Left lung (tissue), 10 donors: ENCODE data around the gene COL18A1. TPM values are rescaled to one million over a fixed set of nuclear protein-coding genes. Genes with fewer than 3 reads are reported as not detected.

Source experiments
- ATAC-seq: fragments of 200-7000 bp; cut with Tn5 transposase; one replicate; pipeline ENCODE4 v1.9.1; 2020; ENCODE audit warnings: moderate library complexity
- DNase-seq, 4 donors: peaks; one replicate each; pipeline ENCODE4 v3.0.0-alpha.2; 2013 to 2020
- H3K27ac ChIP-seq, 2 donors: fragments of 200-600 bp; sonication (generic) in 1 of 2; one replicate each; pipeline versions ENCODE4 v1.5.0 to v1.8.0; 2020 to 2021
- H3K27me3 ChIP-seq, 2 donors: fragments of 200-600 bp; sonication (generic) in 1 of 2; one replicate each; pipeline versions ENCODE4 v1.5.0 to v1.8.0; 2020 to 2021
- H3K36me3 ChIP-seq, 2 donors: fragments of 200-600 bp; sonication (generic) in 1 of 2; one replicate each; pipeline versions ENCODE4 v1.5.0 to v1.8.0; 2020 to 2021
- H3K4me1 ChIP-seq, 2 donors: fragments of 200-600 bp; one replicate each; pipeline ENCODE4 v1.8.0; 2021
- H3K4me3 ChIP-seq, 2 donors: fragments of 200-600 bp; sonication (generic) in 1 of 2; one replicate each; pipeline versions ENCODE4 v1.5.0 to v1.8.0; 2020 to 2021; ENCODE audit warnings: mild to moderate bottlenecking in 1 of 2
- H3K9me3 ChIP-seq, 2 donors: fragments of 200-600 bp; sonication (generic) in 1 of 2; one replicate each; pipeline versions ENCODE4 v1.5.0 to v1.8.0; 2020 to 2021
- CTCF ChIP-seq, 2 donors: fragments of 200-600 bp; sonication (generic) in 1 of 2; IDR thresholded peaks; one replicate each; pipeline versions ENCODE4 v1.5.0 to v1.8.0; 2021; ENCODE audit warnings: antibody characterized with exemption in 2 of 2
- intact Hi-C, 2 donors: fragments of 100-400 bp; cut with DNase I; formaldehyde crosslinking; loops; one replicate each; pipeline versions ENCODE4 v1.11.2 to v1.14.2; 2022
- polyA plus RNA-seq, 6 donors: library from polyadenylated mRNA; unstranded; fragments of 120-200 nt; gene quantifications; one replicate each; pipeline ENCODE4 v1.2.1, GENCODE V29; 2013; ENCODE audit not compliant: insufficient read length in 6 of 6
- total RNA-seq, 2 donors: library from RNA; stranded (reverse); fragmentation: NEBNext Ultra II Directional; extraction: Animal tissue kit (Norgen Biotek cat#: 25700); gene quantifications; one replicate each; pipeline ENCODE4 v1.2.1, GENCODE V29; 2021
- donor health status: DM: no; HTN: yes; CAD: no.
- donor health status: DM: no; HTN: no; CAD: no.

Gene COL18A1
- total and polyA plus RNA-seq, 8 donors, result 39.3 to 90.2 (median 64.0) TPM

GRCh38 chr21:45431781-45432572, 27.0 kb downstream of the COL18A1 start:
- no peaks in the 10 kb centered on the region for H3K9me3 ChIP-seq
- H3K4me1 ChIP-seq, result no peaks in the 10 kb centered on the region
- no peaks in the 10 kb centered on the region for H3K36me3 ChIP-seq
- no peak for TF ChIP-seq CTCF (IDR thresholded peaks at IDR 0.05)
- no peak overlapping the region for H3K27ac ChIP-seq
- DNase-seq (peak in 1 of 4 donors; percentile 31), ATAC-seq (no peak)
- H3K4me3 ChIP-seq, result no peak overlapping the region
- H3K27me3 ChIP-seq, result peaks cover 0 to 19% of the 10 kb centered on the region in 2 donors
- intact Hi-C loops, result loop anchor here in 1 of 2 donors (10.0 kb wide), 1 partner anchor 287 kb away; no protein-coding TSS in a partner anchor

GRCh38 chr21:45432575-45433255, 27.8 kb downstream of the COL18A1 start:
- H3K27ac ChIP-seq, result no peak overlapping the region
- H3K9me3 ChIP-seq, result no peaks in the 10 kb centered on the region
- H3K4me3 ChIP-seq, result no peak overlapping the region
- DNase-seq (peak in 1 of 4 donors; percentile 61), ATAC-seq (no peak)
- no peak for TF ChIP-seq CTCF (IDR thresholded peaks at IDR 0.05)
- intact Hi-C loops, result loop anchor here in 1 of 2 donors (10.0 kb wide), 1 partner anchor 288 kb away; no protein-coding TSS in a partner anchor
- no peaks in the 10 kb centered on the region for H3K4me1 ChIP-seq
- no peaks in the 10 kb centered on the region for H3K36me3 ChIP-seq
- H3K27me3 ChIP-seq, result peaks cover 0 to 19% of the 10 kb centered on the region in 2 donors

GRCh38 chr21:45433301-45433700, 28.3 kb downstream of the COL18A1 start:
- H3K36me3 ChIP-seq, result no peaks in the 10 kb centered on the region
- peaks cover 0 to 19% of the 10 kb centered on the region in 2 donors for H3K27me3 ChIP-seq
- H3K4me3 ChIP-seq, result no peak overlapping the region
- H3K9me3 ChIP-seq, result no peaks in the 10 kb centered on the region
- DNase-seq (peak in 1 of 4 donors; percentile 55), ATAC-seq (no peak)
- no peak overlapping the region for H3K27ac ChIP-seq
- H3K4me1 ChIP-seq, result peaks cover 0 to under 1% of the 10 kb centered on the region in 2 donors
- intact Hi-C loops, result loop anchor here in 1 of 2 donors (10.0 kb wide), 1 partner anchor 288 kb away; no protein-coding TSS in a partner anchor
- no peak for TF ChIP-seq CTCF (IDR thresholded peaks at IDR 0.05)

GRCh38 chr21:45433911-45434644, 29.1 kb downstream of the COL18A1 start:
- Histone ChIP-seq H3K27ac (no peak overlapping the region), H3K4me1 (peaks cover 7 to 8% of the 10 kb centered on the region in 2 donors), H3K9me3 (no peaks in the 10 kb centered on the region), H3K36me3 (no peaks in the 10 kb centered on the region), H3K27me3 (peaks cover 0 to 19% of the 10 kb centered on the region in 2 donors), H3K4me3 (no peak overlapping the region)
- ATAC-seq (no peak), DNase-seq (peak in 1 of 4 donors; percentile 36)
- intact Hi-C loops, result loop anchor here in 1 of 2 donors (10.0 kb wide), 1 partner anchor 289 kb away; no protein-coding TSS in a partner anchor
- no peak for TF ChIP-seq CTCF (IDR thresholded peaks at IDR 0.05)
